Right lobe of liver (tissue), 6 donors: Measurements from ENCODE around the gene GALNT7. TPM values are rescaled to one million over a fixed set of nuclear protein-coding genes. Genes with fewer than 3 reads are reported as not detected.

Experiments used
- ATAC-seq, 4 donors: fragments of 200-7000 bp; cut with Tn5 transposase; one replicate each; pipeline ENCODE4 v1.9.1; 2020; ENCODE audit warnings: mild to moderate bottlenecking in 4 of 4, moderate library complexity in 4 of 4
- DNase-seq, 3 donors: peaks; one replicate each; pipeline ENCODE4 v3.0.0-alpha.2; 2020
- H3K27ac ChIP-seq, 3 donors: fragments of 200-600 bp; one replicate each; pipeline ENCODE4 v1.8.0; 2022
- H3K27me3 ChIP-seq, 2 donors: fragments of 200-600 bp; one replicate each; pipeline ENCODE4 v1.8.0; 2022
- H3K36me3 ChIP-seq, 4 donors: fragments of 200-600 bp; sonication (generic) in 1 of 4; one replicate each; pipeline versions ENCODE4 v1.5.1 to v1.8.0; 2017 to 2022; ENCODE audit warnings: control low read depth in 1 of 4
- H3K4me1 ChIP-seq, 4 donors: fragments of 200-600 bp; sonication (generic) in 1 of 4; one replicate each; pipeline versions ENCODE4 v1.5.1 to v1.8.0; 2017 to 2022; ENCODE audit warnings: control low read depth in 1 of 4
- H3K4me3 ChIP-seq, 3 donors: fragments of 200-600 bp; one replicate each; pipeline ENCODE4 v1.8.0; 2022
- H3K9me3 ChIP-seq, 4 donors: fragments of 200-600 bp; sonication (generic) in 1 of 4; one replicate each; pipeline versions ENCODE4 v1.5.1 to v1.8.0; 2017 to 2022; ENCODE audit warnings: control low read depth in 1 of 4
- CTCF ChIP-seq, 4 donors: fragments of 200-600 bp in 3 of 4; fragments of 450-650 bp in 1 of 4; IDR thresholded peaks; one replicate each; pipeline versions ENCODE4 v1.5.1 to v1.8.0; 2016 to 2022; ENCODE audit warnings: antibody characterized with exemption in 4 of 4, mild to moderate bottlenecking in 2 of 4
- POLR2A ChIP-seq: fragments of 450-650 bp; IDR thresholded peaks from one replicate; pipeline ENCODE4 v1.6.1; 2017; ENCODE audit warnings: antibody characterized with exemption, mild to moderate bottlenecking
- WGBS: methylation state at CpG from one replicate; pipeline ENCODE4 v1.1.6; 2018; ENCODE audit warnings: low coverage, low lambda C conversion rate; ENCODE audit not compliant: insufficient coverage; ENCODE audit errors: missing lambda C conversion rate; 5-methylcytosine and 5-hydroxymethylcytosine counted together
- intact Hi-C, 2 donors: fragments of 100-400 bp; cut with DNase I; formaldehyde crosslinking; loops; one replicate each; pipeline versions ENCODE4 v1.11.2 to v1.14.1; 2022
- total RNA-seq, 6 experiments: library from RNA; depleted of rRNA in 2 of 6; stranded (reverse); fragments of >200 nt in 2 of 6; fragmentation: NEBNext Ultra II Directional in 3 of 6; extraction: Animal tissue kit (Norgen Biotek cat#: 25700) in 3 of 6; gene quantifications; one replicate each; pipeline versions ENCODE4 v1.1.0 to v1.2.4, GENCODE V29; 2016 to 2023
- donor health status: DM: no; HTN: yes; CAD: no.
- donor health status: DM: no; HTN: no; CAD: no.
- donor health status: DM: no; HTN: no; CAD: no.
- donor health status: DM: no; HTN: yes; CAD: no.
- donor health status: DM: no; HTN: yes; CAD: no.

The GALNT7 gene
- total RNA-seq, 6 experiments from 2014 or later = 0.62 to 2.2 (median 1.4) TPM

- WGBS = 58% methylated on average over 3 of the region's 3 CpGs
- Histone ChIP-seq H3K4me1 (no peaks in the 10 kb centered on the region), H3K9me3 (no peaks in the 10 kb centered on the region), H3K27ac (no peak overlapping the region), H3K36me3 (no peaks in the 10 kb centered on the region), H3K27me3 (no peaks in the 10 kb centered on the region), H3K4me3 (no peak overlapping the region)
- DNase-seq = no peak
- intact Hi-C loops = no loop called here
- no peak for TF ChIP-seq POLR2A
- no peak for TF ChIP-seq CTCF (IDR thresholded peaks at IDR 0.05)
- no peak for ATAC-seq
Observed at GRCh38 chr4:173223743-173224142, 55.1 kb downstream of the GALNT7 start.

- intact Hi-C loops = no loop called here
- 71% methylated on average over 4 of the region's 4 CpGs for WGBS
Observed at GRCh38 chr4:173226401-173226888, 57.8 kb downstream of the GALNT7 start.

GRCh38 chr4:173227756-173228155 lies 59.1 kb downstream of the GALNT7 start:
- ATAC-seq (no peak), DNase-seq (no peak)
- no peak overlapping the region for H3K4me3 ChIP-seq
- no peaks in the 10 kb centered on the region for H3K4me1 ChIP-seq
- TF ChIP-seq POLR2A = no peak
- no peak for TF ChIP-seq CTCF (IDR thresholded peaks at IDR 0.05)
- H3K9me3 ChIP-seq = no peaks in the 10 kb centered on the region
- no peaks in the 10 kb centered on the region for H3K36me3 ChIP-seq
- H3K27me3 ChIP-seq = no peaks in the 10 kb centered on the region
- WGBS = 42% methylated on average over 2 of the region's 2 CpGs
- intact Hi-C loops = no loop called here
- H3K27ac ChIP-seq = no peak overlapping the region

More at GRCh38 chr4:173226401-173226888, 57.8 kb downstream of the GALNT7 start:
- Histone ChIP-seq H3K27ac (no peak overlapping the region), H3K9me3 (no peaks in the 10 kb centered on the region), H3K36me3 (no peaks in the 10 kb centered on the region), H3K4me3 (no peak overlapping the region), H3K4me1 (no peaks in the 10 kb centered on the region), H3K27me3 (no peaks in the 10 kb centered on the region)
- ATAC-seq = no peak
- DNase-seq = no peak
- TF ChIP-seq CTCF (IDR thresholded peaks at IDR 0.05) (no peak), POLR2A (no peak)

- Histone ChIP-seq H3K9me3 (no peaks in the 10 kb centered on the region), H3K4me3 (no peak overlapping the region), H3K4me1 (no peaks in the 10 kb centered on the region), H3K27me3 (no peaks in the 10 kb centered on the region), H3K27ac (no peak overlapping the region), H3K36me3 (no peaks in the 10 kb centered on the region)
- DNase-seq = no peak
- no peak for ATAC-seq
- TF ChIP-seq POLR2A (no peak), CTCF (IDR thresholded peaks at IDR 0.05) (no peak)
- intact Hi-C loops = no loop called here
Observed at GRCh38 chr4:173230062-173230461, 61.5 kb downstream of the GALNT7 start.

- Histone ChIP-seq H3K27me3 (no peaks in the 10 kb centered on the region), H3K36me3 (no peaks in the 10 kb centered on the region), H3K4me1 (no peaks in the 10 kb centered on the region), H3K27ac (no peak overlapping the region), H3K9me3 (no peaks in the 10 kb centered on the region), H3K4me3 (no peak overlapping the region)
- WGBS = 20% methylated on average over 1 of the region's 1 CpG
- TF ChIP-seq CTCF (IDR thresholded peaks at IDR 0.05) (peak in 1 of 4 donors; percentile 4), POLR2A (no peak)
- intact Hi-C loops = no loop called here
- DNase-seq (no peak), ATAC-seq (peak in 3 of 4 donors; percentile 36 to 45 (median 39))
Observed at GRCh38 chr4:173231916-173232315, 63.3 kb downstream of the GALNT7 start.
